ENCODE data around the gene EXOC5. TPM values are rescaled to one million over a fixed set of nuclear protein-coding genes. Genes with fewer than 3 reads are reported as not detected.

The EXOC5 gene
- total RNA-seq, 1 experiment from 2014 or later, result 109 TPM

- Histone ChIP-seq H3K4me3 (ENCODE audit: low read length) (no peak overlapping the region), H3K36me3 (ENCODE audit: low read depth, low read length) (peaks cover 44% of the 10 kb centered on the region), H3K9me2 (replicated peaks; ENCODE audit: low read length) (no peaks in the 10 kb centered on the region), H2AFZ (ENCODE audit: low read length) (no peak overlapping the region), H3K4me2 (ENCODE audit: low read length) (no peak overlapping the region), H3K9me3 (ENCODE audit: low read length) (no peaks in the 10 kb centered on the region), H3F3A (ENCODE audit: low read length, unreplicated experiment) (no peaks in the 10 kb centered on the region), H3K9ac (ENCODE audit: low read length) (no peak overlapping the region), H3K27ac (ENCODE audit: low read length) (no peak overlapping the region), H4K20me1 (ENCODE audit: low read length) (peaks cover 13% of the 10 kb centered on the region; the same call in 1 of the 2 replicates), H3K79me2 (ENCODE audit: low read length) (peaks cover 51% of the 10 kb centered on the region), H3K27me3 (ENCODE audit: low read length) (no peaks in the 10 kb centered on the region), H3K4me1 (ENCODE audit: insufficient read depth, low read length) (peaks cover 23% of the 10 kb centered on the region)
- DNase-seq, result no peak
- BruUV-seq (replicated peaks), result no TSS peak
- ATAC-seq, result peak; percentile 29; the same call in 1 of the 2 replicates
- ChIA-PET POLR2A (ENCODE audit: unreplicated experiment) (no interaction called here), CTCF (no interaction called here)
- intact Hi-C loops (cut with micrococcal nuclease), result no loop called here
- no peak for TF ChIP-seq EZH2phosphoT487 (IDR thresholded peaks at IDR 0.05; ENCODE audit: borderline replicate concordance, low read length)
- no peak for TF ChIP-seq EZH2 (IDR thresholded peaks at IDR 0.05; ENCODE audit: low read length, unreplicated experiment)
- TF ChIP-seq, protein P1, sequence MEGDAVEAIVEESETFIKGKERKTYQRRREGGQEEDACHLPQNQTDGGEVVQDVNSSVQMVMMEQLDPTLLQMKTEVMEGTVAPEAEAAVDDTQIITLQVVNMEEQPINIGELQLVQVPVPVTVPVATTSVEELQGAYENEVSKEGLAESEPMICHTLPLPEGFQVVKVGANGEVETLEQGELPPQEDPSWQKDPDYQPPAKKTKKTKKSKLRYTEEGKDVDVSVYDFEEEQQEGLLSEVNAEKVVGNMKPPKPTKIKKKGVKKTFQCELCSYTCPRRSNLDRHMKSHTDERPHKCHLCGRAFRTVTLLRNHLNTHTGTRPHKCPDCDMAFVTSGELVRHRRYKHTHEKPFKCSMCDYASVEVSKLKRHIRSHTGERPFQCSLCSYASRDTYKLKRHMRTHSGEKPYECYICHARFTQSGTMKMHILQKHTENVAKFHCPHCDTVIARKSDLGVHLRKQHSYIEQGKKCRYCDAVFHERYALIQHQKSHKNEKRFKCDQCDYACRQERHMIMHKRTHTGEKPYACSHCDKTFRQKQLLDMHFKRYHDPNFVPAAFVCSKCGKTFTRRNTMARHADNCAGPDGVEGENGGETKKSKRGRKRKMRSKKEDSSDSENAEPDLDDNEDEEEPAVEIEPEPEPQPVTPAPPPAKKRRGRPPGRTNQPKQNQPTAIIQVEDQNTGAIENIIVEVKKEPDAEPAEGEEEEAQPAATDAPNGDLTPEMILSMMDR (conservative IDR thresholded peaks at IDR 0.05; ENCODE audit: low read depth, low read length), result no peak
These were observed 6.4 kb upstream of the EXOC5 start for GRCh38 chr14:57275023-57275664.

GRCh38 chr14:57274551-57274950 lies 5.8 kb upstream of the EXOC5 start:
- no peaks in the 10 kb centered on the region for H3K27me3 ChIP-seq (ENCODE audit: low read length)
- POLR2A ChIA-PET (ENCODE audit: unreplicated experiment), result no interaction called here
- H3K4me2 ChIP-seq (ENCODE audit: low read length), result no peak overlapping the region
- H3K27ac ChIP-seq (ENCODE audit: low read length), result no peak overlapping the region
- BruUV-seq (replicated peaks), result no TSS peak
- no peaks in the 10 kb centered on the region for H3F3A ChIP-seq (ENCODE audit: low read length, unreplicated experiment)
- no peaks in the 10 kb centered on the region for H3K9me2 ChIP-seq (replicated peaks; ENCODE audit: low read length)
- intact Hi-C loops (cut with micrococcal nuclease), result no loop called here
- no peak overlapping the region for H3K4me3 ChIP-seq (ENCODE audit: low read length)
- no peak for DNase-seq
- H3K9ac ChIP-seq (ENCODE audit: low read length), result no peak overlapping the region
- CTCF ChIA-PET, result no interaction called here
- peaks cover 24% of the 10 kb centered on the region for H3K4me1 ChIP-seq (ENCODE audit: insufficient read depth, low read length)
- peaks cover 41% of the 10 kb centered on the region for H3K36me3 ChIP-seq (ENCODE audit: low read depth, low read length)
- no peak for ATAC-seq
- H3K79me2 ChIP-seq (ENCODE audit: low read length), result peaks cover 57% of the 10 kb centered on the region
- TF ChIP-seq, protein P1 (conservative IDR thresholded peaks at IDR 0.05; ENCODE audit: low read depth, low read length), result no peak
- TF ChIP-seq EZH2phosphoT487 (IDR thresholded peaks at IDR 0.05; ENCODE audit: borderline replicate concordance, low read length) (no peak), EZH2 (IDR thresholded peaks at IDR 0.05; ENCODE audit: low read length, unreplicated experiment) (no peak)
- H2AFZ ChIP-seq (ENCODE audit: low read length), result no peak overlapping the region
- H4K20me1 ChIP-seq (ENCODE audit: low read length), result peaks cover 14% of the 10 kb centered on the region; the same call in 1 of the 2 replicates
- H3K9me3 ChIP-seq (ENCODE audit: low read length), result no peaks in the 10 kb centered on the region

DNA sequence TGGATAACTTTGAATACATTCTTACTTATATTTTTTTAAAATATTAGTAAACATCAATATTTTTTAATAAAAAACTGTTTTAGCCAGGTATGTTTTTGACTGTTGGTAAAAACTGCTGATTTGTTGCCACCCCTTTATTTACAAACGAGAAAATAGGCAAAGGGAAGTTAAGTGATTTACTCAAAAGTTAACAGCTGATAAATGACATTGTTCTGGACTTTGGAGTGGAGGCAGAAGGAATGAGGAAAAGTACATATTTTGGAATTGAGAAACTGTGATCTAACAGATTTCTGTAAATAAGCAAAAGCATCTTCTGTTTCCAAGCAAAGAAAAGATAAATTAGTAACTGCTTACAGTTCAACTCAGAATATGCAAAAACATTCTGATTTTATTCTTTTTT lies 4.5 kb upstream of the EXOC5 start:
- H3K9me2 ChIP-seq (replicated peaks; ENCODE audit: low read length), result no peaks in the 10 kb centered on the region
- intact Hi-C loops (cut with micrococcal nuclease), result no loop called here
- no peak overlapping the region for H3K4me3 ChIP-seq (ENCODE audit: low read length)
- TF ChIP-seq EZH2 (IDR thresholded peaks at IDR 0.05; ENCODE audit: low read length, unreplicated experiment), result no peak
- TF ChIP-seq, protein P1 (conservative IDR thresholded peaks at IDR 0.05; ENCODE audit: low read depth, low read length), result no peak
- no peak for TF ChIP-seq EZH2phosphoT487 (IDR thresholded peaks at IDR 0.05; ENCODE audit: borderline replicate concordance, low read length)
- H3K4me1 ChIP-seq (ENCODE audit: insufficient read depth, low read length), result peaks cover 24% of the 10 kb centered on the region
- H3K27ac ChIP-seq (ENCODE audit: low read length), result no peak overlapping the region
- BruUV-seq (replicated peaks), result no TSS peak
- no peak overlapping the region for H2AFZ ChIP-seq (ENCODE audit: low read length)
- H3F3A ChIP-seq (ENCODE audit: low read length, unreplicated experiment), result no peaks in the 10 kb centered on the region
- H4K20me1 ChIP-seq (ENCODE audit: low read length), result peaks cover 14% of the 10 kb centered on the region; the same call in 1 of the 2 replicates
- peaks cover 36% of the 10 kb centered on the region for H3K36me3 ChIP-seq (ENCODE audit: low read depth, low read length)
- no peaks in the 10 kb centered on the region for H3K9me3 ChIP-seq (ENCODE audit: low read length)
- H3K79me2 ChIP-seq (ENCODE audit: low read length), result peaks cover 70% of the 10 kb centered on the region
- no peak for DNase-seq
- H3K9ac ChIP-seq (ENCODE audit: low read length), result no peak overlapping the region
- H3K27me3 ChIP-seq (ENCODE audit: low read length), result no peaks in the 10 kb centered on the region
- no peak for ATAC-seq
- no peak overlapping the region for H3K4me2 ChIP-seq (ENCODE audit: low read length)
- POLR2A ChIA-PET (ENCODE audit: unreplicated experiment), result no interaction called here
- CTCF ChIA-PET, result no interaction called here
